H1 (cell line): Measurements from ENCODE around the gene NRXN2.

Experiments
- CREB1 ChIP-seq: IDR thresholded peaks from 2 replicates; pipeline ENCODE4 v1.6.1; 2012; ENCODE audit warnings: inconsistent platforms
- CTCF ChIP-seq, 3 experiments: IDR thresholded peaks; 1 replicate in 2 of 3; 2 replicates in 1 of 3; pipeline versions ENCODE4 v1.5.1 to v1.6.1; 2011; ENCODE audit warnings: low read length in 3 of 3, mild to moderate bottlenecking in 3 of 3, inconsistent platforms in 2 of 3, low read depth in 1 of 3, moderate library complexity in 1 of 3; ENCODE audit not compliant: insufficient read depth in 1 of 3; ENCODE audit errors: control extremely low read depth in 1 of 3
- E2F6 ChIP-seq: IDR thresholded peaks from 2 replicates; pipeline ENCODE4 v1.6.1; 2012; ENCODE audit warnings: inconsistent platforms
- EP300 ChIP-seq, 2 experiments: IDR thresholded peaks; 1 replicate in 1 of 2; 2 replicates in 1 of 2; pipeline ENCODE4 v1.6.1; 2011 to 2012; ENCODE audit warnings: low read depth in 2 of 2, low read length in 2 of 2, mild to moderate bottlenecking in 2 of 2, borderline replicate concordance in 1 of 2, inconsistent platforms in 1 of 2, moderate library complexity in 1 of 2
- EZH2 ChIP-seq: fragments of 200-600 bp; sonication (generic); IDR thresholded peaks from 2 replicates; pipeline ENCODE4 v1.7.1; 2012; ENCODE audit warnings: low read depth, mild to moderate bottlenecking, moderate library complexity, low read length, inconsistent platforms; ENCODE audit not compliant: severe bottlenecking
- HDAC6 ChIP-seq: IDR thresholded peaks from one replicate; pipeline ENCODE4 v1.7.1; 2012; ENCODE audit warnings: low read depth, mild to moderate bottlenecking, inconsistent platforms, low read length, moderate library complexity
- JUN ChIP-seq: IDR thresholded peaks from 2 replicates; pipeline ENCODE4 v1.6.1; 2011; ENCODE audit warnings: low read depth, mild to moderate bottlenecking, improper control_type of control experiment, low read length
- KDM5A ChIP-seq: fragments of 200-600 bp; IDR thresholded peaks from 2 replicates; pipeline ENCODE4 v1.7.1; 2012; ENCODE audit warnings: mild to moderate bottlenecking, low read length, inconsistent platforms, mixed read lengths
- MAX ChIP-seq: IDR thresholded peaks from 2 replicates; pipeline ENCODE4 v1.6.1; 2012; ENCODE audit warnings: inconsistent platforms
- POLR2A ChIP-seq, 2 experiments: IDR thresholded peaks; 1 replicate in 1 of 2; 2 replicates in 1 of 2; pipeline ENCODE4 v1.6.1; 2011; ENCODE audit warnings: low read depth in 2 of 2, low read length in 2 of 2, mild to moderate bottlenecking in 2 of 2; ENCODE audit errors: control extremely low read depth in 1 of 2
- RAD21 ChIP-seq, 2 experiments: IDR thresholded peaks in 1 of 2; conservative IDR thresholded peaks in 1 of 2; 2 replicates each; pipeline ENCODE4 v1.6.1; 2011; ENCODE audit warnings: low read depth in 2 of 2, low read length in 2 of 2, improper control_type of control experiment in 1 of 2, inconsistent platforms in 1 of 2, mild to moderate bottlenecking in 1 of 2, moderate library complexity in 1 of 2
- RFX5 ChIP-seq: IDR thresholded peaks from 2 replicates; pipeline ENCODE4 v1.6.1; 2011; ENCODE audit warnings: low read depth, low read length, improper control_type of control experiment, borderline replicate concordance
- TAF1 ChIP-seq: IDR thresholded peaks from 2 replicates; pipeline ENCODE4 v1.6.1; 2011; ENCODE audit warnings: mild to moderate bottlenecking, low read depth, low read length
- USF2 ChIP-seq: IDR thresholded peaks from 2 replicates; pipeline ENCODE4 v1.6.1; 2011; ENCODE audit warnings: low read length, improper control_type of control experiment

- TF ChIP-seq MAX (no peak), POLR2A (IDR thresholded peaks at IDR 0.05; ENCODE audit: control extremely low read depth in 1 of 2, low read depth in 2 of 2, low read length in 2 of 2) (no peak), USF2 (no peak), CTCF (IDR thresholded peaks at IDR 0.05; ENCODE audit: control extremely low read depth in 1 of 3, insufficient read depth in 1 of 3, low read depth in 1 of 3, low read length in 3 of 3) (no peak), HDAC6 (no peak), CREB1 (no peak), JUN (no peak), TAF1 (no peak), EP300 (IDR thresholded peaks at IDR 0.05; ENCODE audit: borderline replicate concordance in 1 of 2, low read depth in 2 of 2, low read length in 2 of 2) (no peak), RAD21 (IDR thresholded peaks at IDR 0.05 in 1 of 2, conservative IDR thresholded peaks at IDR 0.05 in 1 of 2; ENCODE audit: low read depth in 2 of 2, low read length in 2 of 2) (no peak), RFX5 (no peak), E2F6 (no peak), KDM5A (no peak), EZH2 (no peak)
Measured at GRCh38 chr11:64572143-64572542, 150.9 kb downstream of the NRXN2 start.
